ENCODE data around the gene PAPOLB. TPM values are rescaled to one million over a fixed set of nuclear protein-coding genes. Genes with fewer than 3 reads are reported as not detected.

The PAPOLB gene
- polyA plus RNA-seq, 1 donor from 2014 or later = 0.05 TPM

DNA sequence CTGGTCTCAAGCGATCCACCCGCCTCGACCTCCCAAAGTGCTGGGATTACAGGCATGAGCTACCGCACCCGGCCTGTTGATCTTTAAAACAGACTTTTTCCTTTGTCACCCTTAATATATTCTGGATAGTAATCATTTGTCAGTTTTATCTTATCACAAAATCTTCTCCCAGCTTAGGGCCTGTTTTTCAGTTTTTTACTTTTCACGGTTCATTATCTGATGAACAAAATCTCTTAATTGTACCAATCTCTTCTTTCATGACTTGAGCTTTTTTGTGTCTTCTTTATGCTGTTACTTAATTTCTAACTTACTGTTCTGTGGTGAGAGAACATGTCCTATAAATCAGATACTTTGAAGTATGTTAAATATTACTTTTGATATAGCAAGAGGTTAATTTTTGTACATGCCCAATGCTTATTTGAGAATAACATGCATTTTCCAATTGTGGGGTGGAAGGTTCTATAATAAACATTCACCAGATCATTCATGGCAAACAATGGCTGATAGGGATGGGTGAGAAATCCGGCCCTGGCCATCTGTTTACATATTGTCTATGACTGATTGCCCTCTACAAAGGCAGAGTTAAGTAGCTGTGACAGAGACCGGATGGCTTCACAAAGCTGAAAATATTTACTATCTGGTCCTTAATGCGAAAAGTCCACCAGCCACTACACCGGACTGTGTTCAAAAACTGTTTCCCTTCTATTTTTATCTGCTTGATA, 5.3 kb downstream of the PAPOLB start:
- Histone ChIP-seq H3K4me3 (ENCODE audit: low read length) (no peak overlapping the region), H3K27ac (ENCODE audit: low read length) (no peak overlapping the region), H3K79me2 (replicated peaks; ENCODE audit: insufficient read depth, low read length) (no peaks in the 10 kb centered on the region), H4K20me1 (ENCODE audit: insufficient read depth) (no peaks in the 10 kb centered on the region), H3K36me3 (ENCODE audit: insufficient read depth, low read length) (no peaks in the 10 kb centered on the region), H3K9me3 (ENCODE audit: low read length) (no peaks in the 10 kb centered on the region), H3K9ac (ENCODE audit: low read length) (no peak overlapping the region), H3K4me2 (ENCODE audit: low read length) (no peak overlapping the region), H3K9me2 (ENCODE audit: insufficient read depth, low read length) (no peaks in the 10 kb centered on the region), H3K27me3 (ENCODE audit: insufficient read depth, low read depth, low read length) (no peaks in the 10 kb centered on the region), H3F3A (ENCODE audit: insufficient read depth, low read length, poor library complexity, severe bottlenecking) (no peaks in the 10 kb centered on the region), H2AFZ (ENCODE audit: low read depth, low read length) (no peak overlapping the region)
- TF ChIP-seq, protein P1, sequence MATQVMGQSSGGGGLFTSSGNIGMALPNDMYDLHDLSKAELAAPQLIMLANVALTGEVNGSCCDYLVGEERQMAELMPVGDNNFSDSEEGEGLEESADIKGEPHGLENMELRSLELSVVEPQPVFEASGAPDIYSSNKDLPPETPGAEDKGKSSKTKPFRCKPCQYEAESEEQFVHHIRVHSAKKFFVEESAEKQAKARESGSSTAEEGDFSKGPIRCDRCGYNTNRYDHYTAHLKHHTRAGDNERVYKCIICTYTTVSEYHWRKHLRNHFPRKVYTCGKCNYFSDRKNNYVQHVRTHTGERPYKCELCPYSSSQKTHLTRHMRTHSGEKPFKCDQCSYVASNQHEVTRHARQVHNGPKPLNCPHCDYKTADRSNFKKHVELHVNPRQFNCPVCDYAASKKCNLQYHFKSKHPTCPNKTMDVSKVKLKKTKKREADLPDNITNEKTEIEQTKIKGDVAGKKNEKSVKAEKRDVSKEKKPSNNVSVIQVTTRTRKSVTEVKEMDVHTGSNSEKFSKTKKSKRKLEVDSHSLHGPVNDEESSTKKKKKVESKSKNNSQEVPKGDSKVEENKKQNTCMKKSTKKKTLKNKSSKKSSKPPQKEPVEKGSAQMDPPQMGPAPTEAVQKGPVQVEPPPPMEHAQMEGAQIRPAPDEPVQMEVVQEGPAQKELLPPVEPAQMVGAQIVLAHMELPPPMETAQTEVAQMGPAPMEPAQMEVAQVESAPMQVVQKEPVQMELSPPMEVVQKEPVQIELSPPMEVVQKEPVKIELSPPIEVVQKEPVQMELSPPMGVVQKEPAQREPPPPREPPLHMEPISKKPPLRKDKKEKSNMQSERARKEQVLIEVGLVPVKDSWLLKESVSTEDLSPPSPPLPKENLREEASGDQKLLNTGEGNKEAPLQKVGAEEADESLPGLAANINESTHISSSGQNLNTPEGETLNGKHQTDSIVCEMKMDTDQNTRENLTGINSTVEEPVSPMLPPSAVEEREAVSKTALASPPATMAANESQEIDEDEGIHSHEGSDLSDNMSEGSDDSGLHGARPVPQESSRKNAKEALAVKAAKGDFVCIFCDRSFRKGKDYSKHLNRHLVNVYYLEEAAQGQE (IDR thresholded peaks at IDR 0.05; ENCODE audit: borderline replicate concordance) = no peak
- no peak for TF ChIP-seq RAD21 (conservative IDR thresholded peaks at IDR 0.05)
- TF ChIP-seq POLR2AphosphoS5 (IDR thresholded peaks at IDR 0.05) = no peak
- TF ChIP-seq EP300 (conservative IDR thresholded peaks at IDR 0.05; ENCODE audit: poor library complexity, severe bottlenecking) = no peak
- no peak for TF ChIP-seq TAF1 (IDR thresholded peaks at IDR 0.05; ENCODE audit: low read depth)

DNA sequence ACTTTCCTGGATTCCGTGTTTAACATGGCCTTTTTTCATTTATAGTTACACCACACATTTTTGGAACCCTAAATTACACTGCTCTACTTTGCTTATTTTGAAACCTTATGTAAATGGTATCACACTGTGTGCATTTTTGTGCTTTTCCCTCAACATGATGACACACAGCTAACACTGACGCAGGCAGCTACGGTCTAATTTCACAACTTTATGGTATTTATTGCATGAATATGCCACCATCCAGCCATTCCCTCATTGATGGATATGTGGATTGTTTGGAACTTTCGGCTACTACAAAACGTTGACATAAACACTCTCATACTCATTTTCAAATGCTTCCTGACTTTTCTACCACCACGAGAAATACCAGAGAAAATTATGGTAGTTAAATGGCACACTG, 6.9 kb downstream of the PAPOLB start:
- no peak for TF ChIP-seq POLR2AphosphoS5 (IDR thresholded peaks at IDR 0.05)
- TF ChIP-seq SMC3 (conservative IDR thresholded peaks at IDR 0.05; ENCODE audit: poor library complexity) = no peak
- no peak for TF ChIP-seq EP300 (conservative IDR thresholded peaks at IDR 0.05; ENCODE audit: poor library complexity, severe bottlenecking)
- no peak for TF ChIP-seq MXI1 (conservative IDR thresholded peaks at IDR 0.05; ENCODE audit: poor library complexity, severe bottlenecking)
- TF ChIP-seq RAD21 (conservative IDR thresholded peaks at IDR 0.05) = no peak
- no peak for TF ChIP-seq TAF1 (IDR thresholded peaks at IDR 0.05; ENCODE audit: low read depth)
- no peak for TF ChIP-seq EZH2 (IDR thresholded peaks at IDR 0.05; ENCODE audit: borderline replicate concordance, insufficient read depth, low read length, poor library complexity, severe bottlenecking)
- TF ChIP-seq, protein P1 (IDR thresholded peaks at IDR 0.05; ENCODE audit: borderline replicate concordance) = no peak
- TF ChIP-seq, protein P2, sequence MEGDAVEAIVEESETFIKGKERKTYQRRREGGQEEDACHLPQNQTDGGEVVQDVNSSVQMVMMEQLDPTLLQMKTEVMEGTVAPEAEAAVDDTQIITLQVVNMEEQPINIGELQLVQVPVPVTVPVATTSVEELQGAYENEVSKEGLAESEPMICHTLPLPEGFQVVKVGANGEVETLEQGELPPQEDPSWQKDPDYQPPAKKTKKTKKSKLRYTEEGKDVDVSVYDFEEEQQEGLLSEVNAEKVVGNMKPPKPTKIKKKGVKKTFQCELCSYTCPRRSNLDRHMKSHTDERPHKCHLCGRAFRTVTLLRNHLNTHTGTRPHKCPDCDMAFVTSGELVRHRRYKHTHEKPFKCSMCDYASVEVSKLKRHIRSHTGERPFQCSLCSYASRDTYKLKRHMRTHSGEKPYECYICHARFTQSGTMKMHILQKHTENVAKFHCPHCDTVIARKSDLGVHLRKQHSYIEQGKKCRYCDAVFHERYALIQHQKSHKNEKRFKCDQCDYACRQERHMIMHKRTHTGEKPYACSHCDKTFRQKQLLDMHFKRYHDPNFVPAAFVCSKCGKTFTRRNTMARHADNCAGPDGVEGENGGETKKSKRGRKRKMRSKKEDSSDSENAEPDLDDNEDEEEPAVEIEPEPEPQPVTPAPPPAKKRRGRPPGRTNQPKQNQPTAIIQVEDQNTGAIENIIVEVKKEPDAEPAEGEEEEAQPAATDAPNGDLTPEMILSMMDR (IDR thresholded peaks at IDR 0.05; ENCODE audit: poor library complexity, severe bottlenecking) = no peak
- Histone ChIP-seq H3K9me3 (ENCODE audit: low read length) (no peaks in the 10 kb centered on the region), H4K20me1 (ENCODE audit: insufficient read depth) (no peaks in the 10 kb centered on the region), H3K4me2 (ENCODE audit: low read length) (no peak overlapping the region), H3K4me3 (ENCODE audit: low read length) (no peak overlapping the region), H3K9ac (ENCODE audit: low read length) (no peak overlapping the region), H3K79me2 (replicated peaks; ENCODE audit: insufficient read depth, low read length) (no peaks in the 10 kb centered on the region), H3K9me2 (ENCODE audit: insufficient read depth, low read length) (no peaks in the 10 kb centered on the region), H3K27me3 (ENCODE audit: insufficient read depth, low read depth, low read length) (no peaks in the 10 kb centered on the region), H3F3A (ENCODE audit: insufficient read depth, low read length, poor library complexity, severe bottlenecking) (no peaks in the 10 kb centered on the region), H2AFZ (ENCODE audit: low read depth, low read length) (no peak overlapping the region), H3K36me3 (ENCODE audit: insufficient read depth, low read length) (no peaks in the 10 kb centered on the region), H3K27ac (ENCODE audit: low read length) (no peak overlapping the region)

Measured in neural cell (in vitro differentiated cells).